K562 (cell line): ENCODE data around the gene ZFYVE21. TPM values are rescaled to one million over a fixed set of nuclear protein-coding genes. Genes with fewer than 3 reads are reported as not detected.

Experiments
- ATAC-seq: fragments of 200-7000 bp; cut with Tn5 transposase; 3 replicates; pipeline ENCODE4 v1.9.1; 2020; ENCODE audit warnings: moderate library complexity
- BruUV-seq: library from RNA; stranded (reverse); fragments of 400-500 nt; replicated peaks from 2 replicates; lab custom pipeline; 2021; lab: Mats Ljungman, UMichigan
- CTCF ChIA-PET: fragments of 300-600 bp; formaldehyde crosslinking; extraction: SDS; loops from one replicate; lab custom pipeline; 2021; ENCODE audit warnings: low intra/inter-chr PET ratio; lab: Yijun Ruan, JAX
- POLR2A ChIA-PET: fragments of 300-600, 350-650 bp; sonication (Branson Sonifier 250); formaldehyde crosslinking; extraction: SDS; loops from one replicate; lab custom pipeline; 2021; ENCODE audit warnings: antibody characterized with exemption, inconsistent platforms; lab: Yijun Ruan, JAX
- DNase-seq, 4 experiments: peaks; one replicate each; pipeline versions ENCODE4 v3.0.0 to v3.0.0-alpha.2; 2011 to 2018; ENCODE audit warnings: low spot score in 3 of 4, mixed read lengths in 3 of 4; ENCODE audit errors: extremely low read depth in 1 of 4
- FAIRE-seq: peaks from 2 replicates; lab custom pipeline; 2011; peaks lifted over from hg19 to GRCh38; lab: Jason Lieb, UNC
- H2AFZ ChIP-seq: 2 replicates; pipeline ENCODE4 v1.6.0; 2011; ENCODE audit warnings: low read depth, low read length, control low read depth, inconsistent platforms
- H3K27ac ChIP-seq: fragments of 200-600 bp; 3 replicates; pipeline ENCODE4 v1.8.0; 2011; ENCODE audit warnings: low read depth, mild to moderate bottlenecking, control low read depth, inconsistent platforms, low read length, moderate library complexity, mixed read lengths; ENCODE audit errors: extremely low read depth
- H3K27me3 ChIP-seq, 2 experiments: fragments of 300-600 bp in 1 of 2; 2 replicates in 1 of 2; 3 replicates in 1 of 2; pipeline versions ENCODE4 v1.6.0 to v1.8.0; 2011; ENCODE audit warnings: inconsistent platforms in 2 of 2, low read length in 2 of 2, mild to moderate bottlenecking in 1 of 2, mixed read lengths in 1 of 2, moderate library complexity in 1 of 2; ENCODE audit not compliant: control insufficient read depth in 2 of 2, insufficient read depth in 2 of 2
- H3K36me3 ChIP-seq: fragments of 300-600 bp; 3 replicates; pipeline ENCODE4 v1.8.0; 2011; ENCODE audit warnings: mild to moderate bottlenecking, low read length, inconsistent platforms; ENCODE audit not compliant: control insufficient read depth, insufficient read depth
- H3K4me1 ChIP-seq, 2 experiments: fragments of 200-600 bp in 1 of 2; replicated peaks in 1 of 2; 2 replicates in 1 of 2; 3 replicates in 1 of 2; pipeline versions ENCODE4 v1.5.1 to v1.8.0; 2011; ENCODE audit warnings: inconsistent platforms in 2 of 2, low read length in 2 of 2, mild to moderate bottlenecking in 1 of 2, mixed read lengths in 1 of 2, moderate library complexity in 1 of 2; ENCODE audit not compliant: control insufficient read depth in 2 of 2, insufficient read depth in 2 of 2
- H3K4me2 ChIP-seq: 2 replicates; pipeline ENCODE4 v1.6.1; 2011; ENCODE audit warnings: low read length, control low read depth, inconsistent platforms, mixed read lengths; ENCODE audit not compliant: insufficient read depth
- H3K4me3 ChIP-seq: fragments of 200-600 bp; sonication (generic), shearing (Covaris generic); 2 replicates; pipeline ENCODE4 v1.5.1; 2016; ENCODE audit warnings: control low read depth, inconsistent platforms
- H3K79me2 ChIP-seq: fragments of 200-600 bp; 3 replicates; pipeline ENCODE4 v1.8.0; 2011; ENCODE audit warnings: low read length, inconsistent platforms; ENCODE audit not compliant: control insufficient read depth, insufficient read depth
- H3K9ac ChIP-seq, 2 experiments: 2 replicates each; pipeline versions ENCODE4 v1.6.0 to v1.6.1; 2011; ENCODE audit warnings: low read depth in 2 of 2, low read length in 2 of 2, control low read depth in 1 of 2, inconsistent platforms in 1 of 2, mild to moderate bottlenecking in 1 of 2, mixed read lengths in 1 of 2; ENCODE audit not compliant: insufficient read depth in 1 of 2
- H3K9me1 ChIP-seq: one replicate; pipeline ENCODE4 v1.6.0; 2011; ENCODE audit warnings: inconsistent platforms, mild to moderate bottlenecking, low read length, moderate library complexity; ENCODE audit not compliant: control insufficient read depth, insufficient read depth
- H3K9me3 ChIP-seq: replicated peaks from 2 replicates; pipeline ENCODE4 v1.5.1; 2011; ENCODE audit warnings: low read depth, low read length, inconsistent platforms; ENCODE audit not compliant: control insufficient read depth, insufficient read depth
- H4K20me1 ChIP-seq: replicated peaks from 2 replicates; pipeline ENCODE4 v1.6.1; 2011; ENCODE audit warnings: low read length, inconsistent platforms, mixed read lengths; ENCODE audit not compliant: control insufficient read depth, insufficient read depth
- CBFB ChIP-seq: sonication (generic); formaldehyde crosslinking; IDR thresholded peaks from 2 replicates; pipeline ENCODE4 v1.4.0; 2020; ENCODE audit warnings: mild to moderate bottlenecking, missing genetic modification reagents
- NCOA2 ChIP-seq, 2 experiments: fragments of 450-650 bp; IDR thresholded peaks; 2 replicates each; pipeline ENCODE4 v1.6.1; 2018; ENCODE audit warnings: mild to moderate bottlenecking in 2 of 2, moderate library complexity in 1 of 2; ENCODE audit not compliant: partially characterized antibody in 2 of 2
- POLR2A ChIP-seq: fragments of 450-650 bp; conservative IDR thresholded peaks from 2 replicates; pipeline ENCODE4 v1.6.1; 2016
- POLR2G ChIP-seq: fragments of 200-400 bp; formaldehyde crosslinking; IDR thresholded peaks from 2 replicates; pipeline ENCODE4 v1.6.1; 2017; ENCODE audit warnings: low read depth, mild to moderate bottlenecking, antibody characterized with exemption, low read length, moderate library complexity
- RBM22 ChIP-seq: fragments of 200-400 bp; formaldehyde crosslinking; IDR thresholded peaks from 2 replicates; pipeline ENCODE4 v1.6.1; 2018; ENCODE audit warnings: low read length, low read depth; ENCODE audit not compliant: poor library complexity, severe bottlenecking
- RNF2 ChIP-seq: sonication (generic); IDR thresholded peaks from 2 replicates; pipeline ENCODE4 v1.6.1; 2016
- USF1 ChIP-seq: sonication (generic); formaldehyde crosslinking; IDR thresholded peaks from 2 replicates; pipeline ENCODE4 v1.9.0; 2022; ENCODE audit warnings: mild to moderate bottlenecking, missing genetic modification reagents
- WGBS: fragments of 100-300 bp; shearing (Covaris generic); methylation state at CpG from one replicate; pipeline ENCODE4 v1.1.6; 2016; ENCODE audit warnings: low coverage, mixed read lengths; ENCODE audit not compliant: insufficient coverage; ENCODE audit errors: missing lambda C conversion rate; 5-methylcytosine and 5-hydroxymethylcytosine counted together
- in situ Hi-C: fragments of 300-500 bp; cut with MboI; formaldehyde crosslinking; loops from 4 replicates; pipeline ENCODE4 v1.15.0; 2018; ENCODE audit warnings: inconsistent platforms, mixed read lengths
- intact Hi-C: fragments of 100-400 bp; cut with micrococcal nuclease; formaldehyde crosslinking; loops from 2 replicates; pipeline ENCODE4 v1.14.2; 2022
- polyA plus RNA-seq, 8 experiments: library from polyadenylated mRNA; depleted of rRNA in 4 of 8; stranded (reverse) in 5 of 8; unstranded in 3 of 8; fragments of >200 nt; fragmentation: Nextera tagmentation in 2 of 8; fragmentation: Illumina TruSeq in 1 of 8; extraction: Ambion mirVana in 2 of 8; extraction: Trizol in 1 of 8; gene quantifications; 2 replicates each; pipeline versions ENCODE4 v1.2.1 to v1.2.3, GENCODE V29; 2011 to 2014; ENCODE audit warnings: inconsistent platforms in 1 of 8, missing spikeins in 1 of 8
- total RNA-seq, 7 experiments: library from RNA; depleted of rRNA in 6 of 7; stranded (reverse); fragments of >200 nt in 6 of 7; fragmentation: Illumina TruSeq in 2 of 7; extraction: Trizol in 2 of 7; gene quantifications; 2 replicates each; pipeline versions ENCODE4 v1.2.1 to v1.2.3, GENCODE V29; 2011 to 2021; ENCODE audit warnings: low replicate concordance in 1 of 7

Gene ZFYVE21
- total and polyA plus RNA-seq, 9 of the 15 experiments (the other 6 are each of a cell fraction or from before 2014, with no cell fraction given) = 0.90 to 23.1 (median 15.6) TPM

DNA sequence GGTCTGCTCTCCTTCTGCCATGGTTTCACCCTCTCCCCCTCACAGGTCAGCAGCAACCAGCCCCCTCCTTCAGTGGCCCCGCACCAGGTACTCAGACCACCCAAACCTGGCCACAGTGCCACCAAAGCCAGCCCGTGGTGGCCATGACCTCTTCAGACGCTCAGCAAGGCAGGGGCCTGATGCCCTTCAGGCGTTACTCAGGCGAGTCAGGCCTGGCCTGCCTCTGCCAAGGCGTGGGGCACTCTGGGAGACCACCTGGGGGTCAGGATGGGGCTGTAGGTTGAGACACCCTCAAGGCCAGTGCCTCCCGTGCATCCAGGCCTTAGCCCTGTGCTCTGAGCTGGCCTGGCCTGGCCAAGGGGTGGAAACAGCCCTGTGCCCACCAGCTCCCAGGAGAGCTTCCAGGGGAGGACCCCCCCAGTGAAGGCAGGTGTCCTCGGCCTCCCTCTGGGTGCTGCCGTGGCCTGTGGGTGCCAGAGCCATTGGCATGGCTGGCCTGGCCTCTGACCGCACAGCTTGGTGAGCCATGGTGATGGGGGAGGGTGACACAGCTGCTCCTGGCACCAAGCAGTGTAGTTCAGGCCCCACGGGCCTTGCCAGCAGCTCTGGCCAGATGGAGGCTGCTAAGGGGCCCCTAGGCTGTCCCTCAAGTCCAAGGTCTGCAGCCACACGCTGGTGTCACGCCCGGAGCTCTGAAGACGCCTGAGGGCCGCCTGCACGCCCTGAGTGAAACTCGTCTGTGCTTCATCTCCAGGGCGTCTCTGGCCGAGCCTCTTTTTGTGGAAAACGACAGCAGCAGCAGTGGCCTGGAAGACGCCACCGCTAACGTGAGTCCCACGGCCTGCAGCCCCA is 15.5 kb upstream of the ZFYVE21 start:
- in situ Hi-C loops (no loop called here), intact Hi-C loops (no loop called here)
- no peak overlapping the region for H3K4me2 ChIP-seq
- ChIA-PET CTCF (no interaction called here), POLR2A (interaction anchor here (0.6 to 1.0 kb wide), 3 partner anchors 14 to 140 kb away, joined by 3 read pairs; no protein-coding TSS in a partner anchor)
- no peak overlapping the region for H3K4me3 ChIP-seq
- BruUV-seq = no TSS peak
- 89% methylated on average over 16 of the region's 25 CpGs for whole genome bisulfite sequencing
- peak overlapping the region in 1 of 2 experiments; percentile 35; a peak in 1 of 4 replicates for H3K9ac ChIP-seq
- H3K79me2 ChIP-seq = no peaks in the 10 kb centered on the region
- no peaks in the 10 kb centered on the region for H3K27me3 ChIP-seq
- ATAC-seq (no peak), FAIRE-seq (no peak), DNase-seq (no peak)
- H3K9me1 ChIP-seq = no peaks in the 10 kb centered on the region
- no peak for TF ChIP-seq CBFB
- peak; percentile 37; the same call in 1 of the 2 replicates for TF ChIP-seq POLR2A
- no peak for TF ChIP-seq RNF2
- TF ChIP-seq NCOA2 (IDR thresholded peaks at IDR 0.05; ENCODE audit: partially characterized antibody in 2 of 2) = no peak
- TF ChIP-seq USF1 (CRISPR knock-in tag) = no peak
- TF ChIP-seq RBM22 = peak; percentile 59
- peak; percentile 71 for TF ChIP-seq POLR2G
- H3K36me3 ChIP-seq = peaks cover 83% of the 10 kb centered on the region; the same call in 2 of the 3 replicates
- H4K20me1 ChIP-seq = no peaks in the 10 kb centered on the region; the same call in 1 of the 2 replicates
- H3K4me1 ChIP-seq = peaks cover 0 to 32% of the 10 kb centered on the region in 2 experiments; a peak in 2 of 5 replicates
- no peak overlapping the region for H3K27ac ChIP-seq
- no peaks in the 10 kb centered on the region for H3K9me3 ChIP-seq
- no peak overlapping the region for H2AFZ ChIP-seq
